NCI-H2227 (cell line): ENCODE measurements around the gene SCRN1.

Source experiments
- DNase-seq: peaks from one replicate; lab custom pipeline; 2025; ENCODE audit not compliant: unreplicated experiment; lab: John Stamatoyannopoulos, UW

SCRN1 gene

GRCh38 chr7:29989257-29989995 lies at the start of gene SCRN1:
TSS of gene SCRN1 (minus strand) at chr7:29989801. CDS start at chr7:29969067, 20,734 bp downstream.
- peak; percentile 74 for DNase-seq

DNA sequence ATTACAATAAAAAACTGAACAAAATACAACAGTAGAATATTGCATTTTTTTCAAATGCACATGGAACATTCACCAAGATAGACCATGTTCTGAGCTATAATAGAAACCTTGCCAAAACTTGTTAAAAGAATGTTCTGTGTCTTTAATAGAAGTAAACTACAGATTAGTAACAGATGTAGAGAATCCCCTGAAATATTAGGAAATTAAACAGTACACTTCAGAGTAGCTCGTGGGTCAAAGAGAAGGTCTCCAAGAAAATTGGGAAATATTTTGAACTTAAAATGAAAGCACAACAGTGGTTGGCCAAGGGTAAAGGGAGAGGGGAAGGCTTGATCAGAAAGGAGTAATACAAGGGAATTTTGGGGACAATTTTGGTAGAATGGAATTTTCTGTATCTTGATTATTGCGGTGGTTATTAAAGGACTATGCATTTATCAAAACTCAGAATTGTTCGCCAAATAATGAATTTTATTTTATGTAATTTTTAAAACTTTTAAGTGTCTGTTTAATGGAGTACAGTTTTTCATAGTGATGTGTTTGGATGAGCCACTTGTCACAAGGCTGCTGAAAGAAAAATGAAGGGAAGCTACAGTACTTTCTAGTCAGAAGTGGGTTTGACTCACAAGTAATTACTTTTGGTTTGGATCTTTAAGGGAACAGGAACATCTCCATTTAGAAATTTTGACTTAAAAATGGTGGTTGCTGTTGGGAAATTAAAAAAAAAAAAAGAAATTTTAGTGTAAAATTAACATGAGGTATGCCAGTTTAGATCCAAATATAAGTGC lies 48.8 kb upstream of the SCRN1 start:
- DNase-seq: no peak

GRCh38 chr7:30036220-30036619 lies 46.6 kb upstream of the SCRN1 start:
- no peak for DNase-seq

GRCh38 chr7:30034501-30034900 lies 44.9 kb upstream of the SCRN1 start:
- no peak for DNase-seq

DNA sequence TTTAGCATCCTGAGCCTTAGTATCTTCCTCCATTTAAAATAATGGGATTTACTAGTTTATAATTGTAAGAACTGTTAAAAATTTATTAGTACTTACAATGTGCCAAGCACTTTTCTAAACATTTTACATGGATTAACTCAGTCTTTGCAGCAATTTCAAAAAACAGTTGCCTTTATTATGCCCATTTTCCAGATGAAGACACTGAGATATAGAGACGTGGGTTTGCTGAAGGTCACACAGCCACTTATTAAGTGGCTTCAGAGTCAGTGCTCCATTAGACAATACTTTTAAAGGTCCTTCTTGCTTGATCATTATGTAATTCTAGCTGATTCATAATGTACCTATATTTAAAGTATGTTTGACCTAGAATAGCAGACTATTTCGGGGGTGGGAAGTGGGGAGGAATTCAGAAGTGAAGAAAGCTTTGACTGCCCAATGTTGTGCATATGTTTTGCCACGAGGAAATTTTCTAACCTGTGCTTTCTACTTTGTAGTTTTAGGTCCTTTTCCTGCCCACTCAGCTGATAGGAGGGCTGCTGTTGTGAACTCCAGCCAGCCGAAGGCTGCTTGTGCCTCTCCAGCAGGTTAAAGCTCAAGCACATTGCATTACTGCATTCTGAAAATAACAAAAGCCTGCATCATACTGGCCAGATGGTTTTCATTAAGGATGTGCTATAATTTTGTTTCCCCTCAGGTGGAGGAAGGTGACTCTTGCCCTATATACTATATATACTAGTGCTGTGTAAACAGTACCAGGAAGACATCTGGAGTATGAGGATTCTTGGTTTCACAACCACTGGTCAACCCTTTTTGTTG lies 42.9 kb upstream of the SCRN1 start:
- peak; percentile 63 for DNase-seq

- no peak for DNase-seq
Observed at GRCh38 chr7:30029696-30030095, 40.1 kb upstream of the SCRN1 start.

DNA sequence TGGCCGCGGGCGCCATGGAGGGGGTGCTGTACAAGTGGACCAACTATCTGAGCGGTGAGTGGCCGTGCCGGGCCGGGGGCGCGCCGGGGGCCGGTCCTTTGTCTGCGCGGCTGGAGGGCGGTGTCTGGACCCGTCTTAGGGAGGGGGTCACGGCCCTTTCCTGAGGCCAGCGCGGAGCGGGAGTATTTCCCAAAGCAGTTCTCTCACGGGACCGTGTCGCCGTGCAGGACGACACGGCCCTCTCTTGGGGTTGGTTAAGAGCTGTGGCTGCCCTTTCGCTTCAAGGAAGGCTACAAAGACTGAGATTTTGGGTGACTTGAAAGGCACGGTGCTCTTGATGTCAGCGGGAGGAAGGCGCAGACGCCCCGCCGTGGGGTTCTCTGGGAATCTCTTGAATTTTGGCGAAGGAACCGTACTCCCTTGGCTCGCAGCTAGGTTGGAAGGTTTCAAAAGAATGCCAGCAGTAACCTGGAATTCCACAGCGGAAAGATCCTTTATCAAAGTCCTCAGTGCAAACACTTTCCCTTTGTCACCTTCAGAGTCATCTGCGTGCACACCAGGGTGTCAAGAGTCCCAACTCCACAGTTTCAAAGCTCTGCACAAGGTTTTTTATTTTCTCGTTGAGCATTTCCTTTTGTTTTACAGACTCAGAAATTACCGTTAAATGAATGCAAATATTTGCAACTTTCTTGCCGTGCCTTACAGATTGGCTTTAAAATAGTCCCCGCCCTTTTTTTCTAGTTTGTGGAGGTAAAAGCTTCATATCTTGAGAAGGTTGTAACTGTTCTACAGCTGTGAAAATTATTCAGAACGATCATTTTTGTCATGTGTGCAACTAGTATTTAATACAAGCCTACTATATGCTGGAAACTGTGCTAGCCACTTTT lies 39.4 kb upstream of the SCRN1 start:
- DNase-seq: no peak

- peak; percentile 92 for DNase-seq
Observed at GRCh38 chr7:30028216-30028748, 38.7 kb upstream of the SCRN1 start, which contains the start of gene PLEKHA8. TSS of gene PLEKHA8 (plus strand) at chr7:30028412. CDS start at chr7:30028763, 351 bp downstream.

- DNase-seq: no peak
Observed at GRCh38 chr7:30027740-30028215, 38.2 kb upstream of the SCRN1 start.

DNA sequence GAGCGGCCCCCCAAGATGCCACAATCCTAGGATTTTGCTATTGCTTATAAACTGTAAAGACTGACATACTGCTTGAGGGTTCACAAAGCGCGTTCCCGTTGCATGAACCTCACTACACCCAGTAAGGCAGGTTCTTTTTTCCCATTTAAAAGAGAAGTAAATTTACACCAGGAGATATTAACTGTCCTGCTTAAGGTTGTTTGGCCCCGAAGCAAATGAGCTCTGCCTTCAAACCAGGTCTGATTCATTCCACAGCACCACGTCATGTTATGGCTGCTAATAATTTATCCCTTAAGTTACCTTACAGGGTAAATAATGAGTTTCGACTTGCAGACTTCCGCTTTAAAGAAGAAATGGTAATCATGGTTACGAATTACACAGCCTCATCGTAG lies 37.5 kb upstream of the SCRN1 start:
- DNase-seq: peak; percentile 12

DNA sequence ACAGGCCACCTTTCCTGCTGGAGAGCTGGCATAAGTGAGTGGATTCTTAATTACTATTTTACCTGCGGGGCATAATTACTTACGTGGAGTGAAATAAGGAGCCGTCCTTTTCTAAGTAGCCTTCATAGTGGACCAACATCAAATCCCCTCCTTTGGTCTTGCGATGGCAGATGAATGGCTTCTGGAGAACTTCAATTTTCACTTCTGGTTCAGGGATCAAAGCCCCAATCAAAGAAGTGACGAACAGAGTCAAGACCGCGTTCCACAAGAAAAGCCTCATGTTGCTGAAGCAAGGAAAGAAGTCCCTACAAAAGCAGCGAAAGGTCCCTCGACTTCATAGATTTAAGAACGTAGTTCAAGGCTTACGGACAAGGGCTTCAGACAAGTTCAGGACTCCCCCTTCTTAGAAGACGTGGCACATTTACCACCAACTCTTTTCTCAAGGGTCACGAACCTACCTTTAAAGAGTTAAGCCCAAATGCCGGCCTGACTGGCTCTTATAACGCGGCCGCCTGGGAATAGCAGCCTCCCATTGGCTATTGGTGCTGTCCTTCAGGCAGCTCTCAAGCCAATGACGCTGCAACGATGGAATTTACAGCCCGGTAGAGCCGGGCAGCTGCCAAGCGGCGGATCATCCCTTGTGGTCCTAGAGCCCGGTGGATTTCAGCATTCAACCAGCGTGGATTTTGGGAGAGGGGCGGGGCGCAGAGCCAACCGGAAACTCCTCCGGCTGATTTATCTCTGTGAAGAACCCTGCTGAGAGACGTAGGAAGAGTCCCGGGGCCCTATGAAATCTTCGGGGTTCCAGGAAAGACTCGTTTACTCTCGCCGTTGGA lies 36.8 kb upstream of the SCRN1 start, which contains the start of gene FKBP14:
Gene FKBP14, minus strand, starts transcription at position 474 of the 836 bp plus-strand sequence. Its CDS starts 194 bp downstream, at position 280.
- DNase-seq: peak; percentile 97

GRCh38 chr7:30023524-30023923 lies 33.9 kb upstream of the SCRN1 start:
- DNase-seq: no peak

- DNase-seq: no peak
Observed at GRCh38 chr7:30022991-30023390, 33.4 kb upstream of the SCRN1 start.

GRCh38 chr7:30020535-30020934 lies 30.9 kb upstream of the SCRN1 start:
- no peak for DNase-seq

DNA sequence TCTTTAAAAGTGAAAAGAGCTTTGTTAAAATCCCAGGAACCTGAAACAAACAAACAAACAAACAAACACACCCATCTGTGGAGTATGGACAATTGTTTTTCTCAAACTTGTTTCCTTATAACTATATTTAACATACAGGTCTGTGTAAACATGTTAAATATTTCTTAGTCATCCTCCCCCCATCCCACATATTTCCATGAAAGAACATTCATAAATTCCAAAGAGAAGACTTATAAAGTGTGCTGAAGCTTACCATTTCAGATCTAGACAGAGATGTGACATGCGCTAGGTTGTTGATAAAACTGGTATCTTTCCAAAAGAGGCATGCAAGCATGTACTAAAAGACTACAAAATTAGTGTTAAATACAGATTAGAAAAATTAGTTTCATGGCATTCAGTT lies 30.4 kb upstream of the SCRN1 start:
- no peak for DNase-seq

DNA sequence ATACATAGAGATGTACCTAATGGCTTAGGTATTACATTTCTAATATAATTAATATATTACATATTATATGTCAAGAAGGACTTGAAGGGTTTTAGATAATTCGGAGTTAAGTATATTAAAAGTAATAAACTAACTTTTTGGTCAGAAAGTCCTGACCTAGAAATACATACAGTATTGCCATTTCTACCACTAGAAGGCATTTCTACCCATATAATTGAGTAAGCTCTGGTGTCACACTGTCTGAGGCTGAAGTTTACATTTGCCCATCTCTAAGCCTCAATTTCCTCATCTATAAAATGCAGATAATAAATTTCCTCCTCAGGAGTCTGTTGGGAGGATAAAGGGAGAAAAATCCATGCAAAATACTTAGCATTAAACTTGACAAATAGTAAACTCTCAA lies 29.8 kb upstream of the SCRN1 start:
- no peak for DNase-seq

DNA sequence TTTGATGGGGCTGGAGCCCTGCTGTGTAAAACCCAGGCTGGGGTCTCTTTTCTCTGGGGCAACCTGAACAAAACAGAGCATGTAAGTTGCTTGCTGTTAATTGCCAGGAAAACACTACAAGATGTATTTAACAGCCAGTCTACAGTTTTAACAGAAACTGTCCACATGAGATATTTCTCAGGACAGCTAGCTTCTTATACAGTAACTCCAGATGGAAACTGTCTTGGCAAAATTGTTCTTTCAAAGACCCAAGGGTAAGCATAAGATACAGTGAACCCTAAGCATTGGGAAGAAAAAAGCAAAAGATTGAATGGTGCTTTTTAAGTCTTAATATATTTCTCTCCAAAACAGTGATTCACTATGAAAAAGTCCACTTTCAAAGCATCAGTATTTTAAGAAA lies 28.9 kb upstream of the SCRN1 start:
- DNase-seq: no peak

- DNase-seq: no peak
Observed at GRCh38 chr7:30012757-30013156, 23.2 kb upstream of the SCRN1 start.

GRCh38 chr7:30010021-30010420 lies 20.4 kb upstream of the SCRN1 start:
- DNase-seq: no peak
